ENCODE results near the gene PMP22.

Gene PMP22

GRCh38 chr17:15265131-15265530 is at the start of gene PMP22:
Gene PMP22, minus strand, starts transcription at chr17:15265326. Its CDS starts 4,599 bp downstream, at chr17:15260727.
- no peak for DNase-seq (ENCODE audit: low read depth)

GRCh38 chr17:15311996-15312395 is 46.9 kb upstream of the PMP22 start:
- DNase-seq (ENCODE audit: low read depth) = no peak

DNA sequence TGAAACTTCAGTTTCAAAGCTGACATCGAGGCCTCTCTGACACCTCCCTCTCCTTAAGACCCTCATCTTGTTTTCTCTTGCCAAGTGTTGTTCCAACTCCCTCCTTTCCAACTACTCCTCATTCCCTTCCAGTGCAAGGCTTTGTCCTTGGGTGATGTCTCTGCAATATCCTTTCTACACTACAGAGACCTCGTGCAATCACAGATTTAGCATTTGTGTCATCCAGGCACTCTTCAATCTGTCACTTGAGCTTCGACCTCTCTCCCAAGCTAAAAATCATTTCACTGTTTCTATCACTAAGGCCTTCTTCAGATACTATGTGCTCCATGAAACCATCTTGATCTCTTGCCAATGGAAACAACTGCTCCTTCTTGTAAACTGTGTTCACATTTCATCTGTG is 44.7 kb upstream of the PMP22 start:
- DNase-seq (ENCODE audit: low read depth) = no peak

DNA sequence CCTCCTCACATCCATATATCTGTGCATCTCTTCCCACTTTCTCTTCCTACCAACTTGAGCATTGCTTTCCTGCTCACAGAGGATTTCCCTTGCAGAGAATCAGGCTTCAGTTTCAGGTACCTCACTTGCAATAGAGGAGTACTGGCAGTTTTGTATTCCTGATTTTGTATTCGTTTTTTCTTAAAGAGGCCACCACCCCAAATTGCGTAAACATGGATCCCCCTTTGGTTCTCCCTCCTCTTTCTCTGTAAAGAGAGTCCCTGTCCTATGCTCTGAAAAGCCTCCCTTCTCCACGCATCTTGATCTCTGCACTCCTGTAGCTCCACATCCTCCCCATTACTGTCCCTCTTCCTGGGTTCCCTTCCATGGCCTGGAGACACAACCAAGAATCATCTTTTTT is 44.1 kb upstream of the PMP22 start:
- DNase-seq (ENCODE audit: low read depth) = no peak

GRCh38 chr17:15308758-15309157 is 43.6 kb upstream of the PMP22 start:
- no peak for DNase-seq (ENCODE audit: low read depth)

DNA sequence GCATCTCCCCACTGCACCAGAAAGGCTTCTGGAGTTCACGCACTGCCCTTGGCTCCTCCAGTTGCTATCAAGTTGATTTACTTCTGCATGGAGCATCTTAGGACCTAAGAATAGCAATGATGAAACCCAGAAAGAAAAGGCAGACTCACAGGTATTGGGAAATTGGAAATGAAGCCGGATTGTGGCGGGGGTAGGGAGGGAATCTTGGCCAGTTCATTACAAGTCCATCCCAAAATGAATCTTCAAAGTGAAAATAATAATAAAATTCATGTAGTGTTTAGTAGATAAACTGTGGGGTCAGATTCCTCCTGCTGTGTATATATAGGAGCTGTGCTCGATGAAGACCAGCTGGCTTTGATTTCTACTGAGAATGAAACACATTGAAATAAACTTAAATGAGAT is 42.6 kb upstream of the PMP22 start:
- no peak for DNase-seq (ENCODE audit: low read depth)

- no peak for DNase-seq (ENCODE audit: low read depth)
Measured at GRCh38 chr17:15303851-15304250, 38.7 kb upstream of the PMP22 start.

DNA sequence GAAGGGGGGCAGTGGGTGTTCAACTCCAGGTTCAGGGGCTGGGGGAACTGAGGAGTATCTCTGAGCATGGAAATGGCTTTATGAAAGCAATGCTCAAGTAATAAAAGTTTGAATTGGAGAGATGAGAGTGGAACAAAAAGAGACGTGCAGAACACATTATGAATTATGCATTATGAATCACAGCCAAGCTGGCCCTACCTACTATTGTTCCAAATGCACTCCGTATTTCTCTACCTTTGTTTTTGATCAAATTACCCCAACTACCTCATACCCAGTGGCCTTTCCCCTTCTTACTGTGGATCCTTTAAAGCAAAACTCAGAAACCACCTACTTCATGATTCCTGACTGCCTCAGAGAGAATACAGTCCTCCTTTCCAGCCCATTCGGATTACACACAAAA is 38.1 kb upstream of the PMP22 start:
- no peak for DNase-seq (ENCODE audit: low read depth)

GRCh38 chr17:15301845-15302244 is 36.7 kb upstream of the PMP22 start:
- no peak for DNase-seq (ENCODE audit: low read depth)

- DNase-seq (ENCODE audit: low read depth) = no peak
Measured at GRCh38 chr17:15298176-15298575, 33.0 kb upstream of the PMP22 start.

DNA sequence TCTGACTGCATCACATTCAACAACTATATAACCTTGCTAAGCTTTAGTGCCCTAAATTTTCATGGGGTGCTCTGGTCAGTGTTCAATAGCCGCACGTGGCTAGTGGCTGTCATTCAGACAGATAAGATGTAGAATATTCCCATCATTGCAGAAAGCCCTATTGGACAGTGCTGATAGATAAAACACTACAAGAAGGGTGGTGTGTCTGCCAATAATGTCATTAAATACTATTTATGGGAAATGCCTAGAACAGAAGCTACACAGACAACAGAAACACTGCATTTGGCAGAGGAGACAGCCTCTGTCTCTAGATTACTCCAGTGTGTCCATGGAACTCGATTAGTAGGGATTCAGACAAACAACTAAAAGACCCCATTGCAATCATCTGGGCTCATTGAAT is 28.4 kb upstream of the PMP22 start:
- DNase-seq (ENCODE audit: low read depth) = no peak

DNA sequence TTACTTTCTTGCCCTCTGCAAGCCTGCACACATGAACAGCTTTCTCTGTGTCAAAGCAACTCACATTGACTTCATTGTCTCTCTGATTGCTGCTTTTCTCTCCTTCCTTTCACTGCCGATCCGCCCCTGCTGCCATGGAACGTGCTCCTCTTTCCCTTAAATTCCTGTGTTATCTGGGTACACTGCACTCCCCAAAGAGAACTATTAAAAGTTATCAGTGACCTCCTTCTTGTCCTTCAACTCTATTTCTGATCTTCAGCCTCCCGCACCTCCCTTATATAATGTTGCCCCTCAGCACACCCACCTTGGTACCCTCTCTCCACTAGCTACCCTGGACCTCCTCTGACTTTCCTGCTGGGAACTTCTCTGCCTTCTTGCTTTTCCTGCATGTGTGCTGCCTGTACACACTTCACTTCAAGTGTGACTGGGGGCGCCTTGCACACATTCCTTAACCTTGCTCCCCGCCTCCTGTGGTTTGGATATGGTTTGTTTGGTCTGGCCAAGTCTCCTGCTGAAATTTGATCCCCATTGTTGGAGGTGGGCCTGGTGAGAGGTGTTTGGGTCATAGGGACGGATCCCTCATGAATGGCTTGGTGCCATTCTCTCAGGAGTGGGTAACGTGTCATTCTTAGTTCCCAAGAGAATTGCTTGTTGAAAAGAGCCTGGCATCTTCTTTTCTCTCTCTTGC is 26.7 kb upstream of the PMP22 start:
- no peak for DNase-seq (ENCODE audit: low read depth)

DNA sequence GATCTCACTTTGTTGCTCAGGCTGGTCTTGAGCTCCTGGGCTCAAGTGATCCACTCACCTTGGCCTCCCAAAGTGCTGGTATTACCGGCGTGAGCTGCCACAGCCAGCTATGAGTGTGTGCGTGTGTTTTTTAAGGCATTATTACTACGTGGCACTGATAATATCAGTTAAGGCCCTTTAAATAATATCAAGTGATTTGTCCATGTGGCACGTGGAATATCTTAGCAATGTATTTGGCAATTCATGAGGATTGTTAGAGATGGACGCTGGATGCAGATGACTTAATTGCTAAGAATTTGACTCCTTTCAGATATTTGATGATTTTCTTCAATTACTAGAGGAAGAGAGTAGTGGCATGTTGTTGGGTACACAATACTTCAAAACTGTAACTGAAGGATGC is 25.5 kb upstream of the PMP22 start:
- no peak for DNase-seq (ENCODE audit: low read depth)

- no peak for DNase-seq (ENCODE audit: low read depth)
Measured at GRCh38 chr17:15289285-15290183, 24.4 kb upstream of the PMP22 start.

DNA sequence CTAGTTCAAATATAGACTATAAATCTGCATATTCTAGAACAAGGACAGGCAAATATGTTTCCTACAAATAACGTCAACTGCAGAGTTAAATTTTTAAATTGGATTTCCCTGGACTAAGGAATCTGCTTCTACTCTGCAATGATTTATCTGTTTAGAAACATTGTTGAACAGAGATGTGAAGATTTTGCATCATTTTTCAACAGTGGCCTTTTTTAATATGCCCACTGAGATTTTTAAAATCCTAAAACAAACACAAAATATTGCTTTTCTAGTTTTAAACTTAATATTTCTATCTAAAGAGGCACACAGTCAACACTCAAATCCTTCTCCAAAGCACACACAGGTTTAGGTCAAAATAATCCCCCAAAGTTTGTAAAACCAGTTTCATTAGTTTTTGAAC is 23.7 kb upstream of the PMP22 start:
- no peak for DNase-seq (ENCODE audit: low read depth)

GRCh38 chr17:15287538-15288267 is 22.6 kb upstream of the PMP22 start:
- no peak for DNase-seq (ENCODE audit: low read depth)

DNA sequence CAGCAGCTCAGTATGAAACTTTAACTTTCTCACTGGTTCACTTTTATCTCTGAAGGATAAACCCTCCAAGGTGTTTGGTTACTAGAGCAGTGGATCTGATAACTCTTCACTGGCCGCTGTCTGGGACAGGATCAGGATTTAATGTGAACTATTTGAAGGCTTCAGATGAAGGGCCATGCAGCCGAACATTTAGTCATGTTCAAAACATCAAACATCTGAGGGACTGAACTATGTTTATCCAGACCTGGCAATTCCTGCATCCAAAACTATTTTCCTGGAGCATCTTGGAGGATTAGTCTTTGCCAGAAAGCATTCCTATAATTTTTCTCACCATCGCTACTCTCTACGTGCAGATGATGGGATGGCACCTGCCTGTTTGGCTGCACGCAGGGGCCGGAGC is 20.3 kb upstream of the PMP22 start:
- DNase-seq (ENCODE audit: low read depth) = no peak

DNA sequence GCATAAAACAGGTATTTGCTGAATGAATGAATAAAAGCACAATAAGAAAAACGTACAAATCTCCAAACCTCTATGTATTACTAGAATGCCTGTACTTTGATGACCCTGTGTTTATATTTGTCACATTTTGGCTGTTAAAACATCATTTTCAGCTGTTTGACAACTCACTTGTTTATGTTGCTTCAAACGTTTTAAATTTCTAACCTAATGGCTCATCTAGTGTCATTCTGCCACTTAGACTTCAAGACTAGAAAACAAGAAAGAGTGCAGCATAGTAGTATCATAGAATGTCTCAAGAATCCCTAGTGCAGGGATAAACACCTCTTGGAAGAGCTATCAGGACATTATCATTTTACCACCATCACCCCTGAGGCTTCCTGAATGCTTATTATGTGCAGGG is 19.4 kb upstream of the PMP22 start:
- DNase-seq (ENCODE audit: low read depth) = no peak

- no peak for DNase-seq (ENCODE audit: low read depth)
Measured at GRCh38 chr17:15284107-15284506, 19.0 kb upstream of the PMP22 start.

DNA sequence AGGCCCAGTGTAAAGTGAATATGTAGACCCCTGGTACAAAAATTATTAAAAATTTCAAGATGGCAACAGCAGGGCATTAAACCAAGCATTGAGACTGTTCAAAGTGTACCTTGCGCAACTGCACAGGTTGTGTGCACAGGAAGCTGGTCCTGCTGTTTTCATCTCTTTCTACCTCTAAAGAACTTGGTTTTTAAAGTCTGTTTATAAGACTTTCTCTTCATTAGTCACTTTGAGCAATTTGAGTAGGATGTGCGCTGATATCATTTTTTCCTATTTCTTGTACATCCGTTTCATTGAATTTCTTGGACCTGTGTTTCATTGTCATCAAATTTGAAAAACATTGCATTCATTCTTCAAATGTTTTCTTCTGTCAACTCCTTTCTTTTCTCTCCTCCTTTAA is 16.8 kb upstream of the PMP22 start:
- DNase-seq (ENCODE audit: low read depth) = no peak

- DNase-seq (ENCODE audit: low read depth) = no peak
Measured at GRCh38 chr17:15278924-15279477, 13.9 kb upstream of the PMP22 start.

- DNase-seq (ENCODE audit: low read depth) = no peak
Measured at GRCh38 chr17:15278380-15278779, 13.3 kb upstream of the PMP22 start.

DNA sequence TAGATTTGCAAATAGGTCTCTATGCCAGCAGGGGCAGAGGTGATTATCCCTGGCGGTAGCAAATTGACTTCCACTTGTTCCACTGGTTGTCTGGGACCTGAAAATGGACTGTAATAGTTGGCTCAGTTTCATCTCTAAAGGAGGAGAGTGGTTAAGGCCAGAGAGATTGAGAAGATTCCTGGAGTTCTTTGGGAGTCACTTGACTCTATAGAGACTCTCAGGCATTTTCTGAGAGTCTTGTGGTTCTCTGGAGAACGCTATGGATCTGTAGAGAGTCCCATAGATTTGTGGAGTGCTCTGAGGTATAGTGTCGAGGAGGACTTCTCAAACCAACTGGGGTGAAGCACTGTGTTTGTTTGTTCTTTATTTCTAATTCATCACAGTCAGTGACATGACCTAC is 8.9 kb upstream of the PMP22 start:
- DNase-seq (ENCODE audit: low read depth) = no peak

Measured in activated gamma-delta T cell treated with anti-CD3 and anti-CD28 coated beads, Interleukin-2, amount 50 U/mL, for 16 hours (primary cell).